ENCODE measurements around the gene SLC27A4.

The SLC27A4 gene

GRCh38 chr9:128339761-128340690 lies at the start of gene SLC27A4:
TSS of gene SLC27A4 (plus strand) at chr9:128340527. CDS start at chr9:128343133, 2,606 bp downstream.
- no peaks in the 10 kb centered on the region for H3K9me3 ChIP-seq (replicated peaks in 1 of 11)
- peak within 1 kb of the TSS; percentile 93 to 99 (median 99) for H3K4me2 ChIP-seq
- H3K27me3 ChIP-seq, result no peaks in the 10 kb centered on the region
- TF ChIP-seq Cebpa-rat (IDR thresholded peaks at IDR 0.05), result no peak
- H3K27ac ChIP-seq, result peak within 1 kb of the TSS; percentile 23 to 72 (median 51); a peak in 19 of 22 replicates
- H3K4me1 ChIP-seq, result peaks cover 0 to 16% (median 12%) of the 10 kb centered on the region in 10 experiments; a peak in 15 of 20 replicates
- H3K36me3 ChIP-seq, result peaks cover 24 to 41% (median 30%) of the 10 kb centered on the region in 11 experiments
- peaks cover 0 to 23% (median 11%) of the 10 kb centered on the region in 11 experiments; a peak in 10 of 22 replicates for H4K20me1 ChIP-seq
- H3K9ac ChIP-seq, result peak within 1 kb of the TSS; percentile 68 to 87 (median 82)
- H3K4me3 ChIP-seq, result peak within 1 kb of the TSS; percentile 71 to 90 (median 82)

- H3K9me3 ChIP-seq (replicated peaks in 1 of 11), result no peaks in the 10 kb centered on the region
- H3K9ac ChIP-seq, result peak overlapping the region in 4 of 11 experiments; percentile 6 to 64 (median 38); a peak in 6 of 22 replicates
- H4K20me1 ChIP-seq, result no peaks in the 10 kb centered on the region
- no peak overlapping the region for H3K4me3 ChIP-seq
- H3K4me1 ChIP-seq, result peaks cover 0 to 41% (median 33%) of the 10 kb centered on the region in 10 experiments; a peak in 16 of 20 replicates
- H3K27ac ChIP-seq, result peak overlapping the region in 6 of 11 experiments; percentile 26 to 79 (median 70); a peak in 11 of 22 replicates
- peaks cover 0 to 11% (median under 1%) of the 10 kb centered on the region in 11 experiments; a peak in 8 of 22 replicates for H3K36me3 ChIP-seq
- no peak for TF ChIP-seq Cebpa-rat (IDR thresholded peaks at IDR 0.05)
- peak overlapping the region in 8 of 11 experiments; percentile 34 to 73 (median 62); a peak in 16 of 22 replicates for H3K4me2 ChIP-seq
- H3K27me3 ChIP-seq, result no peaks in the 10 kb centered on the region
Measured at GRCh38 chr9:128292009-128292408, 48.3 kb upstream of the SLC27A4 start.

GRCh38 chr9:128293091-128293490 lies 47.2 kb upstream of the SLC27A4 start:
- H3K27ac ChIP-seq, result peak overlapping the region in 7 of 11 experiments; percentile 36 to 79 (median 69); a peak in 13 of 22 replicates
- no peaks in the 10 kb centered on the region for H3K9me3 ChIP-seq (replicated peaks in 1 of 11)
- H3K4me3 ChIP-seq, result no peak overlapping the region
- no peaks in the 10 kb centered on the region for H4K20me1 ChIP-seq
- peak overlapping the region in 9 of 11 experiments; percentile 21 to 73 (median 60); a peak in 16 of 22 replicates for H3K4me2 ChIP-seq
- H3K9ac ChIP-seq, result peak overlapping the region in 7 of 11 experiments; percentile 4 to 65 (median 19); a peak in 11 of 22 replicates
- H3K36me3 ChIP-seq, result peaks cover 0 to 10% (median 0%) of the 10 kb centered on the region in 11 experiments; a peak in 8 of 22 replicates
- peaks cover 0 to 40% (median 33%) of the 10 kb centered on the region in 10 experiments; a peak in 16 of 20 replicates for H3K4me1 ChIP-seq
- peak in 1 of 11 experiments; percentile 26; a peak in 1 of 22 replicates for TF ChIP-seq Cebpa-rat (IDR thresholded peaks at IDR 0.05)
- no peaks in the 10 kb centered on the region for H3K27me3 ChIP-seq

- Histone ChIP-seq H3K4me2 (peak overlapping the region in 8 of 11 experiments; percentile 11 to 73 (median 57); a peak in 10 of 22 replicates), H3K4me1 (peaks cover 0 to 40% (median 33%) of the 10 kb centered on the region in 10 experiments; a peak in 16 of 20 replicates), H3K9me3 (replicated peaks in 1 of 11) (no peaks in the 10 kb centered on the region), H3K36me3 (peaks cover 0 to under 1% (median 0%) of the 10 kb centered on the region in 11 experiments; a peak in 1 of 22 replicates), H4K20me1 (no peaks in the 10 kb centered on the region), H3K4me3 (no peak overlapping the region), H3K27me3 (no peaks in the 10 kb centered on the region), H3K9ac (peak overlapping the region in 6 of 11 experiments; percentile 5 to 65 (median 38); a peak in 8 of 22 replicates), H3K27ac (peak overlapping the region in 6 of 11 experiments; percentile 19 to 79 (median 70); a peak in 12 of 22 replicates)
- TF ChIP-seq Cebpa-rat (IDR thresholded peaks at IDR 0.05), result no peak
Measured at GRCh38 chr9:128294142-128294541, 46.2 kb upstream of the SLC27A4 start.

GRCh38 chr9:128296340-128297220 lies 43.7 kb upstream of the SLC27A4 start:
- 0 out of 22 replicates have a peak overlapping the region, but pooled peaks of 5 of the 11 experiments have one; percentile 0 to 38 (median 15) for H3K9ac ChIP-seq
- H3K27ac ChIP-seq, result peak overlapping the region in 5 of 11 experiments; percentile 23 to 54 (median 25); a peak in 7 of 22 replicates
- no peak overlapping the region for H3K4me3 ChIP-seq

GRCh38 chr9:128297221-128297773 lies 43.0 kb upstream of the SLC27A4 start:
- Histone ChIP-seq H3K9ac (peak overlapping the region in 2 of 11 experiments; percentile 0 to 15; a peak in 1 of 22 replicates), H3K27ac (peak overlapping the region in 4 of 11 experiments; percentile 17 to 54 (median 24); a peak in 5 of 22 replicates)
- TF ChIP-seq Cebpa-rat (IDR thresholded peaks at IDR 0.05), result no peak

More at GRCh38 chr9:128296340-128297220, 43.7 kb upstream of the SLC27A4 start:
- no peaks in the 10 kb centered on the region for H4K20me1 ChIP-seq
- no peaks in the 10 kb centered on the region for H3K36me3 ChIP-seq
- TF ChIP-seq Cebpa-rat (IDR thresholded peaks at IDR 0.05), result no peak
- H3K4me1 ChIP-seq, result peaks cover 0 to 40% (median 33%) of the 10 kb centered on the region in 10 experiments; a peak in 16 of 20 replicates
- H3K27me3 ChIP-seq, result no peaks in the 10 kb centered on the region
- no peak overlapping the region for H3K4me2 ChIP-seq
- no peaks in the 10 kb centered on the region for H3K9me3 ChIP-seq (replicated peaks in 1 of 11)

GRCh38 chr9:128298535-128299482 lies 41.5 kb upstream of the SLC27A4 start:
- Histone ChIP-seq H3K9ac (peak overlapping the region in 1 of 11 experiments; percentile 6; a peak in 1 of 22 replicates), H3K4me1 (peaks cover 0 to 18% (median 12%) of the 10 kb centered on the region in 10 experiments; a peak in 14 of 20 replicates), H3K9me3 (replicated peaks in 1 of 11) (no peaks in the 10 kb centered on the region), H3K4me3 (no peak overlapping the region), H4K20me1 (no peaks in the 10 kb centered on the region), H3K4me2 (no peak overlapping the region), H3K36me3 (no peaks in the 10 kb centered on the region), H3K27ac (no peak overlapping the region), H3K27me3 (no peaks in the 10 kb centered on the region)
- TF ChIP-seq Cebpa-rat (IDR thresholded peaks at IDR 0.05), result no peak

More at GRCh38 chr9:128297221-128297773, 43.0 kb upstream of the SLC27A4 start:
- Histone ChIP-seq H3K27me3 (no peaks in the 10 kb centered on the region), H3K4me1 (peaks cover 0 to 33% (median 27%) of the 10 kb centered on the region in 10 experiments; a peak in 16 of 20 replicates), H3K4me3 (no peak overlapping the region), H3K36me3 (no peaks in the 10 kb centered on the region), H3K4me2 (no peak overlapping the region), H4K20me1 (no peaks in the 10 kb centered on the region), H3K9me3 (replicated peaks in 1 of 11) (no peaks in the 10 kb centered on the region)

All from BLaER1 treated with 17β-estradiol and CSF1 and Interleukin-3, amounts not matched to agents 10 nM and 100 nM (cell line).